OCI-LY7 (cell line): ENCODE results near the gene CDK19. TPM values are rescaled to one million over a fixed set of nuclear protein-coding genes. Genes with fewer than 3 reads are reported as not detected.

ENCODE experiments used
- BruUV-seq: library from RNA; stranded (reverse); fragments of 400-500 nt; replicated peaks from 2 replicates; lab custom pipeline; 2021; lab: Mats Ljungman, UMichigan
- CTCF ChIA-PET: fragments of 300-600 bp; sonication (Branson Sonifier 250); formaldehyde crosslinking; loops from one replicate; lab custom pipeline; 2022; ENCODE audit warnings: antibody characterized with exemption; ENCODE audit not compliant: unreplicated experiment; lab: Charles Lee
- POLR2A ChIA-PET: fragments of 300-600 bp; sonication (Branson Sonifier 250); formaldehyde crosslinking; loops from one replicate; lab custom pipeline; 2022; ENCODE audit warnings: antibody characterized with exemption; lab: Charles Lee
- DNase-seq: peaks from one replicate; pipeline ENCODE4 v3.0.0-alpha.2; 2015; ENCODE audit warnings: low spot score
- H2AFZ ChIP-seq: fragments of 200-600 bp; sonication (generic), shearing (Covaris generic); 2 replicates; pipeline ENCODE4 v1.6.1; 2014; ENCODE audit warnings: mild to moderate bottlenecking, antibody characterized with exemption, low read length, moderate library complexity
- H3K27ac ChIP-seq: fragments of 200-600 bp; sonication (generic); 2 replicates; pipeline ENCODE4 v1.5.1; 2014; ENCODE audit warnings: mixed run types, low read depth, mild to moderate bottlenecking, moderate library complexity, low read length, inconsistent platforms; ENCODE audit not compliant: poor library complexity, severe bottlenecking
- H3K36me3 ChIP-seq: fragments of 200-600 bp; sonication (generic); 2 replicates; pipeline ENCODE4 v1.6.1; 2014; ENCODE audit warnings: mild to moderate bottlenecking, antibody characterized with exemption, low read length, moderate library complexity, mixed read lengths; ENCODE audit not compliant: insufficient read depth
- H3K4me1 ChIP-seq: fragments of 200-600 bp; sonication (generic); 2 replicates; pipeline ENCODE4 v1.5.1; 2014; ENCODE audit warnings: mild to moderate bottlenecking, low read length; ENCODE audit not compliant: insufficient read depth, poor library complexity, severe bottlenecking
- H3K4me2 ChIP-seq: fragments of 200-600 bp; sonication (generic); 2 replicates; pipeline ENCODE4 v1.6.1; 2014; ENCODE audit warnings: mild to moderate bottlenecking, low read length
- H3K4me3 ChIP-seq: fragments of 200-600 bp; sonication (generic); 2 replicates; pipeline ENCODE4 v1.5.1; 2014; ENCODE audit warnings: mild to moderate bottlenecking, low read depth, low read length; ENCODE audit not compliant: poor library complexity, severe bottlenecking
- H3K79me2 ChIP-seq: fragments of 200-600 bp; sonication (generic); 2 replicates; pipeline ENCODE4 v1.6.1; 2016; ENCODE audit warnings: low read depth, mild to moderate bottlenecking, low read length, moderate library complexity, mixed read lengths; ENCODE audit not compliant: insufficient read depth
- H3K9me2 ChIP-seq: fragments of 200-600 bp; sonication (generic); 2 replicates; pipeline ENCODE4 v1.6.1; 2016; ENCODE audit warnings: mild to moderate bottlenecking, low read length, mixed read lengths; ENCODE audit not compliant: insufficient read depth
- H3K9me3 ChIP-seq: fragments of 200-600 bp; sonication (generic); 2 replicates; pipeline ENCODE4 v1.6.1; 2014; ENCODE audit warnings: mild to moderate bottlenecking, mixed run types, low read length, mixed read lengths
- H4K20me1 ChIP-seq: fragments of 200-600 bp; sonication (generic); 2 replicates; pipeline ENCODE4 v1.6.1; 2014; ENCODE audit warnings: mild to moderate bottlenecking, antibody characterized with exemption, low read length, moderate library complexity, mixed read lengths; ENCODE audit not compliant: insufficient read depth
- EZH2phosphoT487 ChIP-seq: fragments of 200-600 bp; sonication (generic); IDR thresholded peaks from 2 replicates; pipeline ENCODE4 v1.6.1; 2018; ENCODE audit warnings: low read depth, borderline replicate concordance, mild to moderate bottlenecking, mixed run types, antibody characterized with exemption, low read length, moderate library complexity, mixed read lengths
- intact Hi-C: fragments of 100-400 bp; cut with micrococcal nuclease; formaldehyde crosslinking; loops from one replicate; pipeline ENCODE4 v1.10.0; 2022; ENCODE audit not compliant: unreplicated experiment
- total RNA-seq, 2 experiments: library from RNA; depleted of rRNA in 1 of 2; stranded (reverse); fragments of >200 nt in 1 of 2; shearing (Covaris generic) in 1 of 2; gene quantifications; 2 replicates each; pipeline ENCODE4 v1.2.3, GENCODE V29; 2014 to 2022
- TF ChIP-seq, protein P1 (sequence below): fragments of 200-600 bp; sonication (generic); conservative IDR thresholded peaks from 2 replicates; pipeline ENCODE4 v1.5.1; 2014; ENCODE audit warnings: mild to moderate bottlenecking, antibody characterized with exemption, low read length, moderate library complexity, mixed read lengths

Gene CDK19
- total RNA-seq, 2 experiments from 2014 or later, result 15.4 to 35.6 TPM

DNA sequence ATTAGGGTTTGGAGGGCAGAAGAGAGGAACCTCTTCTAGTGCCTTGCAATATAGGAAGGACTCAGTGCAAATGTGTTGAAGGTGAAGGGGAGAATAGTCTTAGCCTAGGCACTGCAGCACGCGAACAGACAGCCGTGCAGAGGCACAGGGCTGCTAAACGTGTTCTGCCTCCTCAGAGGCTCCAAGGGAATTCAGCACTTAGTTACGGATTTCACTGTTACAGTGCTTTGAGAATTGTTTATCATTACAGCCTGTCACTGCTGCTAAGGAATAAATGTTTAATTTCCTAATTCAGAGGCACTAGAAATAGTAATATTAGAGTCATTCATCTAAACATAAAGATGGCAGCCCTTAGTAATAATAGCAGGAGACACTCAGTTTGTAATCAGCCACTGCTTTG lies 222.5 kb downstream of the CDK19 start:
- ChIA-PET POLR2A (interaction anchor here (0.5 to 0.9 kb wide), 3 partner anchors 69 to 383 kb away, joined by 3 to 6 read pairs (median 4); no protein-coding TSS in a partner anchor), CTCF (no interaction called here)
- Histone ChIP-seq H3K4me2 (no peak overlapping the region), H3K4me1 (no peaks in the 10 kb centered on the region), H3K4me3 (no peak overlapping the region), H3K9me2 (no peaks in the 10 kb centered on the region), H3K9me3 (no peaks in the 10 kb centered on the region), H3K36me3 (no peaks in the 10 kb centered on the region), H3K27ac (no peak overlapping the region), H4K20me1 (no peaks in the 10 kb centered on the region), H3K79me2 (no peaks in the 10 kb centered on the region), H2AFZ (no peak overlapping the region)
- BruUV-seq, result no TSS peak
- intact Hi-C loops, result no loop called here
- TF ChIP-seq, protein P1, sequence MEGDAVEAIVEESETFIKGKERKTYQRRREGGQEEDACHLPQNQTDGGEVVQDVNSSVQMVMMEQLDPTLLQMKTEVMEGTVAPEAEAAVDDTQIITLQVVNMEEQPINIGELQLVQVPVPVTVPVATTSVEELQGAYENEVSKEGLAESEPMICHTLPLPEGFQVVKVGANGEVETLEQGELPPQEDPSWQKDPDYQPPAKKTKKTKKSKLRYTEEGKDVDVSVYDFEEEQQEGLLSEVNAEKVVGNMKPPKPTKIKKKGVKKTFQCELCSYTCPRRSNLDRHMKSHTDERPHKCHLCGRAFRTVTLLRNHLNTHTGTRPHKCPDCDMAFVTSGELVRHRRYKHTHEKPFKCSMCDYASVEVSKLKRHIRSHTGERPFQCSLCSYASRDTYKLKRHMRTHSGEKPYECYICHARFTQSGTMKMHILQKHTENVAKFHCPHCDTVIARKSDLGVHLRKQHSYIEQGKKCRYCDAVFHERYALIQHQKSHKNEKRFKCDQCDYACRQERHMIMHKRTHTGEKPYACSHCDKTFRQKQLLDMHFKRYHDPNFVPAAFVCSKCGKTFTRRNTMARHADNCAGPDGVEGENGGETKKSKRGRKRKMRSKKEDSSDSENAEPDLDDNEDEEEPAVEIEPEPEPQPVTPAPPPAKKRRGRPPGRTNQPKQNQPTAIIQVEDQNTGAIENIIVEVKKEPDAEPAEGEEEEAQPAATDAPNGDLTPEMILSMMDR, result no peak
- no peak for TF ChIP-seq EZH2phosphoT487
- DNase-seq, result no peak

DNA sequence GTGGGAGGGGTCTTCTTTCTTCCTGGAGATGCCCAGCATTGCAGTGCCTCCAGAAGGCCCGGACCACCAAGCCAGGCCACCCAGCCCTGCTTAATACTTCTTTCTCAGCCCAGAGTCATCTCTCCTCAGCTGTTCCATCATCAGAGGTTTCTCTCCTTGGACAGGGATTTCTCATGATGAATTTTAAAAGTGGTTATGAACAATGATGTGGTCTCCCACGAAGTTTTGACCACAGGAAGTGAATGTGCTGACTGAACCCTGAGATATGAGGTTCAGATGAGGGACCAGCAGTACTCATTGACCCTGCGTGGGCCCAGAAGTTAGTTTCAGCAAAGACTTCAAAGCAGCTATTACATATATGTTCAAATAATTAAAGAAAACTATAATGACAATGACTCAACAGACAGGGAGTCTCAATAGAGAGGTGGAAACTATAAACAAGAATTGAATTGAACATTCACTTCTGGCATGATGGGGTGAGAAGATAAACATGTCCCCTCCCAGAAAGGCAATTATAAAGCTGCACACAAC lies 224.4 kb downstream of the CDK19 start:
- POLR2A ChIA-PET, result interaction anchor here (0.6 to 0.9 kb wide), 2 partner anchors 32 to 36 kb away, joined by 3 read pairs; no protein-coding TSS in a partner anchor
- Histone ChIP-seq H3K36me3 (no peaks in the 10 kb centered on the region), H3K4me2 (no peak overlapping the region), H4K20me1 (no peaks in the 10 kb centered on the region), H2AFZ (no peak overlapping the region), H3K9me2 (no peaks in the 10 kb centered on the region), H3K27ac (no peak overlapping the region), H3K79me2 (no peaks in the 10 kb centered on the region), H3K4me1 (no peaks in the 10 kb centered on the region), H3K9me3 (no peaks in the 10 kb centered on the region), H3K4me3 (no peak overlapping the region)
- CTCF ChIA-PET, result no interaction called here
- no peak for DNase-seq
- intact Hi-C loops, result no loop called here
- TF ChIP-seq, protein P1, result no peak
- no peak for TF ChIP-seq EZH2phosphoT487
- BruUV-seq, result no TSS peak

DNA sequence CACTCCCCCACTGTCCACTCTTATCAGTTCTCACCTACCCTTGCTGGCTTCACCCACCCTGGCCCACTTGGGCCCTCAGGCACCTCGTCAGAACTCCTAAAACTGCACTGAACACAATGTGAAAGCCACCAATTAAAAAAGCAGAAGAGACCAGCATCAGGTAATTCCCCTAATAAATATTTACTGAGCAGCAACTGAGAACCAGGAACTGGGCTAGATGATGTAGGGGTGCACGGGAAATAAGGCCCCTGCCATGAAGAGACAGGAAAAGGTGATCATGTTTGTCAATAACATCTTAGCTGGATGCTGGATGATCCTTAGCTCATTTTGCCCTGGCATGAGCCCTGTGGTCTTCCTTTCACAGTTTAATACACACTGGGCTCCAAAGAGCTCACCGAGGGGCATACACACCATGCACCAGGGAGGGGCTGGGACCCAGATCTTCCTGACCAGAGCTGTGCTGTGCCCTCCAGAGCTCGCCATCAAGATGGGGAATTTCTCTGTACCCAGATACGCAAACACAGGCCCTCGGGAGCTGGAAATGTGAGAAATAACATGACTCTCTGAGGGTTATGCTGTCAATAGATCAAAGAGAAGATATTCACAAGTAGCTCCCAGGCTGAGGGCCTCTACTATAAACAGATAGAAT lies 225.3 kb downstream of the CDK19 start:
- no peaks in the 10 kb centered on the region for H3K9me3 ChIP-seq
- intact Hi-C loops, result no loop called here
- no peaks in the 10 kb centered on the region for H3K4me1 ChIP-seq
- H3K4me2 ChIP-seq, result no peak overlapping the region
- ChIA-PET CTCF (no interaction called here), POLR2A (interaction anchor here (0.5 to 0.9 kb wide), 4 partner anchors 31 to 1112 kb away, joined by 3 read pairs; no protein-coding TSS in a partner anchor)
- no peak overlapping the region for H3K27ac ChIP-seq
- no peak overlapping the region for H3K4me3 ChIP-seq
- H2AFZ ChIP-seq, result no peak overlapping the region
- no TSS peak for BruUV-seq
- no peaks in the 10 kb centered on the region for H3K79me2 ChIP-seq
- TF ChIP-seq EZH2phosphoT487, result no peak
- TF ChIP-seq, protein P1, result no peak
- no peaks in the 10 kb centered on the region for H3K36me3 ChIP-seq
- H3K9me2 ChIP-seq, result no peaks in the 10 kb centered on the region
- H4K20me1 ChIP-seq, result no peaks in the 10 kb centered on the region
- no peak for DNase-seq
